GM23338 (cell line): Measurements from ENCODE around the gene IKZF1. TPM values are rescaled to one million over a fixed set of nuclear protein-coding genes. Genes with fewer than 3 reads are reported as not detected.

Experiments
- ATAC-seq: fragments of 200-7000 bp; cut with Tn5 transposase; 3 replicates; pipeline ENCODE4 v1.9.1; 2020
- DNase-seq: peaks from one replicate; pipeline ENCODE4 v3.0.0-alpha.2; 2015; ENCODE audit warnings: low spot score
- H2AFZ ChIP-seq: fragments of 200-600 bp; sonication (generic); 2 replicates; pipeline ENCODE4 v1.8.0; 2016; ENCODE audit warnings: antibody characterized with exemption, mild to moderate bottlenecking, moderate library complexity
- H3F3A ChIP-seq: fragments of 200-600 bp; sonication (generic); replicated peaks from 2 replicates; pipeline ENCODE4 v1.8.0; 2017; ENCODE audit warnings: antibody characterized with exemption, mixed run types, low read depth
- H3K27ac ChIP-seq: fragments of 200-600 bp; sonication (generic); 2 replicates; pipeline ENCODE4 v1.6.1; 2016; ENCODE audit warnings: low read depth
- H3K27me3 ChIP-seq: fragments of 200-600 bp; sonication (generic); 2 replicates; pipeline ENCODE4 v1.8.0; 2016; ENCODE audit warnings: mild to moderate bottlenecking, mixed run types, moderate library complexity; ENCODE audit not compliant: insufficient read depth
- H3K36me3 ChIP-seq: fragments of 200-600 bp; sonication (generic); 2 replicates; pipeline ENCODE4 v1.8.0; 2016; ENCODE audit warnings: mild to moderate bottlenecking; ENCODE audit not compliant: insufficient read depth
- H3K4me1 ChIP-seq: fragments of 200-600 bp; sonication (generic); 2 replicates; pipeline ENCODE4 v1.8.0; 2016; ENCODE audit warnings: mild to moderate bottlenecking, moderate library complexity; ENCODE audit not compliant: insufficient read depth
- H3K4me2 ChIP-seq: fragments of 200-600 bp; sonication (generic); 2 replicates; pipeline ENCODE4 v1.7.1; 2017; ENCODE audit warnings: mixed run types
- H3K4me3 ChIP-seq: fragments of 200-600 bp; sonication (generic); 2 replicates; pipeline ENCODE4 v1.6.1; 2016; ENCODE audit warnings: mixed run types
- H3K79me2 ChIP-seq: fragments of 200-600 bp; sonication (generic); replicated peaks from 2 replicates; pipeline ENCODE4 v1.8.0; 2017; ENCODE audit warnings: mild to moderate bottlenecking; ENCODE audit not compliant: insufficient read depth
- H3K9me2 ChIP-seq: fragments of 200-600 bp; sonication (generic); 2 replicates; pipeline ENCODE4 v1.8.0; 2017; ENCODE audit not compliant: insufficient read depth
- H4K20me1 ChIP-seq: fragments of 200-600 bp; sonication (generic); replicated peaks from 2 replicates; pipeline ENCODE4 v1.8.0; 2017; ENCODE audit warnings: mild to moderate bottlenecking; ENCODE audit not compliant: insufficient read depth
- H3K27ac Mint-ChIP-seq: 2 replicates; pipeline ENCODE4 v1.8.0; 2020; ENCODE audit warnings: inconsistent platforms, mild to moderate bottlenecking, moderate library complexity, mixed read lengths
- H3K27me3 Mint-ChIP-seq: 3 replicates; pipeline ENCODE4 v1.8.0; 2022; ENCODE audit warnings: low read depth, mild to moderate bottlenecking, moderate library complexity, mixed read lengths, inconsistent platforms; ENCODE audit not compliant: insufficient read depth, poor library complexity
- H3K36me3 Mint-ChIP-seq: 3 replicates; pipeline ENCODE4 v1.8.0; 2021; ENCODE audit warnings: low read depth, mild to moderate bottlenecking, inconsistent platforms, moderate library complexity, mixed read lengths
- H3K4me1 Mint-ChIP-seq: 3 replicates; pipeline ENCODE4 v1.8.0; 2020; ENCODE audit warnings: mild to moderate bottlenecking, inconsistent platforms, mixed read lengths
- H3K4me3 Mint-ChIP-seq: 3 replicates; pipeline ENCODE4 v1.8.0; 2021; ENCODE audit warnings: moderate library complexity, mild to moderate bottlenecking, inconsistent platforms, mixed read lengths
- H3K9me3 Mint-ChIP-seq: 3 replicates; pipeline ENCODE4 v1.8.0; 2020; ENCODE audit warnings: moderate library complexity, mild to moderate bottlenecking, inconsistent platforms, mixed read lengths
- CTCF ChIP-seq, 2 experiments: fragments of 200-600 bp in 1 of 2; sonication (generic) in 1 of 2; conservative IDR thresholded peaks; 2 replicates each; pipeline versions ENCODE4 v1.5.1 to v1.6.1; 2016 to 2017; ENCODE audit warnings: antibody characterized with exemption in 2 of 2, low read depth in 2 of 2, mild to moderate bottlenecking in 2 of 2, moderate library complexity in 1 of 2
- EZH2 ChIP-seq: fragments of 200-600 bp; sonication (generic); IDR thresholded peaks from one replicate; pipeline ENCODE4 v1.8.0; 2017; ENCODE audit warnings: antibody characterized with exemption, mild to moderate bottlenecking, low read depth; ENCODE audit not compliant: unreplicated experiment
- EZH2phosphoT487 ChIP-seq: fragments of 200-600 bp; sonication (generic); IDR thresholded peaks from one replicate; pipeline ENCODE4 v1.8.1; 2018; ENCODE audit warnings: antibody characterized with exemption; ENCODE audit not compliant: unreplicated experiment
- JUNB ChIP-seq: IDR thresholded peaks from one replicate; pipeline ENCODE4 v1.6.1; 2016; ENCODE audit warnings: antibody characterized with exemption; ENCODE audit not compliant: unreplicated experiment
- NANOG ChIP-seq: IDR thresholded peaks from 2 replicates; pipeline ENCODE4 v1.6.1; 2016; ENCODE audit warnings: antibody characterized with exemption, borderline replicate concordance
- POLR2AphosphoS5 ChIP-seq: IDR thresholded peaks from 2 replicates; pipeline ENCODE4 v1.6.1; 2016; ENCODE audit warnings: antibody characterized with exemption, low read depth
- REST ChIP-seq: IDR thresholded peaks from one replicate; pipeline ENCODE4 v1.6.1; 2018; ENCODE audit warnings: antibody characterized with exemption; ENCODE audit not compliant: unreplicated experiment
- STAT1 ChIP-seq: IDR thresholded peaks from one replicate; pipeline ENCODE4 v1.6.1; 2016; ENCODE audit warnings: antibody characterized with exemption; ENCODE audit not compliant: unreplicated experiment
- ZNF114 ChIP-seq: fragments of 250-450 bp; sonication (Bioruptor Pico); IDR thresholded peaks from 2 replicates; pipeline ENCODE4 v1.5.0; 2020; ENCODE audit warnings: mild to moderate bottlenecking, moderate library complexity
- ZNF462 ChIP-seq: fragments of 250-450 bp; sonication (Bioruptor Pico); IDR thresholded peaks from 2 replicates; pipeline ENCODE4 v1.5.0; 2020; ENCODE audit warnings: mild to moderate bottlenecking, moderate library complexity
- polyA plus RNA-seq: library from polyadenylated mRNA; unstranded; fragments of >200 nt; fragmentation: Nextera tagmentation; extraction: Ambion mirVana; gene quantifications from 2 replicates; pipeline ENCODE4 v1.2.1, GENCODE V29; 2016
- total RNA-seq: library from RNA; depleted of rRNA; stranded (reverse); fragments of >200 nt; shearing (Covaris generic); gene quantifications from 2 replicates; pipeline ENCODE4 v1.2.3, GENCODE V29; 2014

IKZF1 gene
- total and polyA plus RNA-seq, 2 experiments from 2014 or later = 0.57 to 1.8 TPM

- TF ChIP-seq CTCF (conservative IDR thresholded peaks at IDR 0.05; ENCODE audit: low read depth in 2 of 2) (no peak), ZNF114 (CRISPR knock-in tag) (no peak), JUNB (no peak), REST (no peak), STAT1 (no peak), NANOG (no peak), EZH2 (no peak), EZH2phosphoT487 (no peak)
These were observed 30.0 kb downstream of the IKZF1 start (continued) for GRCh38 chr7:50334341-50334994.

GRCh38 chr7:50335230-50335794, 30.8 kb downstream of the IKZF1 start:
- Histone ChIP-seq H3K4me3 (no peak overlapping the region), H4K20me1 (no peaks in the 10 kb centered on the region), H3F3A (no peaks in the 10 kb centered on the region), H3K9me2 (no peaks in the 10 kb centered on the region), H3K36me3 (no peaks in the 10 kb centered on the region), H3K4me2 (no peak overlapping the region), H3K27ac (no peak overlapping the region), H3K27me3 (no peaks in the 10 kb centered on the region), H2AFZ (no peak overlapping the region), H3K79me2 (no peaks in the 10 kb centered on the region), H3K4me1 (peaks cover 10% of the 10 kb centered on the region; the same call in 1 of the 2 replicates)
- Mint-ChIP-seq H3K36me3 (no peaks in the 10 kb centered on the region), H3K9me3 (no peaks in the 10 kb centered on the region), H3K4me3 (no peak overlapping the region), H3K27ac (no peak overlapping the region), H3K4me1 (peaks cover 14% of the 10 kb centered on the region), H3K27me3 (peaks cover 2% of the 10 kb centered on the region)
- no peak for DNase-seq
- ATAC-seq = no peak
- no peak for TF ChIP-seq ZNF462 (CRISPR knock-in tag)
- no peak for TF ChIP-seq POLR2AphosphoS5
- no peak for TF ChIP-seq EZH2
- TF ChIP-seq NANOG = no peak
- TF ChIP-seq JUNB = no peak
- no peak for TF ChIP-seq CTCF (conservative IDR thresholded peaks at IDR 0.05; ENCODE audit: low read depth in 2 of 2)
